K562 (cell line): ENCODE results near the gene IL12RB2.

Experiments
- ATF3 ChIP-seq, 2 experiments: fragments of 450-650 bp in 1 of 2; sonication (generic) in 1 of 2; formaldehyde crosslinking in 1 of 2; IDR thresholded peaks in 1 of 2; conservative IDR thresholded peaks in 1 of 2; 2 replicates each; pipeline versions ENCODE4 v1.6.1 to v1.8.1; 2016 to 2023; ENCODE audit warnings: mild to moderate bottlenecking in 2 of 2, moderate library complexity in 2 of 2, inconsistent platforms in 1 of 2, missing genetic modification reagents in 1 of 2
- BMI1 ChIP-seq: fragments of 150-350 bp; IDR thresholded peaks from 2 replicates; pipeline ENCODE4 v1.6.1; 2014; ENCODE audit warnings: low read length
- CTCF ChIP-seq, 3 experiments: IDR thresholded peaks in 2 of 3; conservative IDR thresholded peaks in 1 of 3; 2 replicates each; pipeline ENCODE4 v1.5.1; 2011 to 2012; ENCODE audit warnings: low read length in 3 of 3, mild to moderate bottlenecking in 3 of 3, control low read depth in 2 of 3, improper control_type of control experiment in 1 of 3, inconsistent platforms in 1 of 3, low read depth in 1 of 3, mixed read lengths in 1 of 3, moderate library complexity in 1 of 3; ENCODE audit not compliant: insufficient read depth in 2 of 3
- MXD1 ChIP-seq: fragments of 250-450 bp; sonication (Bioruptor Pico); IDR thresholded peaks from 2 replicates; pipeline ENCODE4 v1.8.0; 2021; ENCODE audit warnings: borderline replicate concordance, mild to moderate bottlenecking, moderate library complexity; ENCODE audit not compliant: poor library complexity, severe bottlenecking
- RBFOX2 ChIP-seq: fragments of 200-400 bp; formaldehyde crosslinking; IDR thresholded peaks from 2 replicates; pipeline ENCODE4 v1.6.1; 2017; ENCODE audit warnings: low read depth, mild to moderate bottlenecking, low read length, moderate library complexity
- SIRT6 ChIP-seq: IDR thresholded peaks from one replicate; pipeline ENCODE4 v1.6.1; 2012; ENCODE audit warnings: low read depth, mild to moderate bottlenecking, control low read depth, inconsistent platforms, low read length, moderate library complexity
- SMC3 ChIP-seq: conservative IDR thresholded peaks from 2 replicates; pipeline ENCODE4 v1.6.1; 2011; ENCODE audit warnings: low read depth, low read length, improper control_type of control experiment; ENCODE audit not compliant: insufficient read depth
- TAF15 ChIP-seq: fragments of 200-400 bp; formaldehyde crosslinking; IDR thresholded peaks from 2 replicates; pipeline ENCODE4 v1.6.1; 2017; ENCODE audit warnings: mild to moderate bottlenecking, low read depth, low read length, moderate library complexity
- ZNF23 ChIP-seq: fragments of 250-450 bp; sonication (Bioruptor Pico); IDR thresholded peaks from 2 replicates; pipeline ENCODE4 v1.4.0; 2020; ENCODE audit warnings: mild to moderate bottlenecking

GRCh38 chr1:67382292-67382691 is 74.6 kb downstream of the IL12RB2 start:
- TF ChIP-seq CTCF (IDR thresholded peaks at IDR 0.05 in 2 of 3, conservative IDR thresholded peaks at IDR 0.05 in 1 of 3; ENCODE audit: insufficient read depth in 2 of 3, low read depth in 1 of 3, low read length in 3 of 3) (no peak), BMI1 (no peak), SMC3 (no peak), RBFOX2 (no peak), SIRT6 (no peak), MXD1 (CRISPR knock-in tag) (no peak), ATF3 (IDR thresholded peaks at IDR 0.05) (no peak), ATF3 (CRISPR knock-in tag; conservative IDR thresholded peaks at IDR 0.05) (no peak), ZNF23 (CRISPR knock-in tag) (no peak), TAF15 (no peak)
